HepG2 (cell line): Measurements from ENCODE around the gene PEX14. TPM values are rescaled to one million over a fixed set of nuclear protein-coding genes. Genes with fewer than 3 reads are reported as not detected.

Experiments
- ASH2L ChIP-seq: fragments of 300-600, 200-600 bp; sonication (generic); IDR thresholded peaks from 2 replicates; pipeline ENCODE4 v1.7.0; 2017; ENCODE audit warnings: low read depth, mild to moderate bottlenecking, moderate library complexity, mixed read lengths, low read length; ENCODE audit not compliant: insufficient read length
- DRAP1 ChIP-seq: IDR thresholded peaks from 2 replicates; pipeline ENCODE4 v1.6.1; 2016; ENCODE audit warnings: missing genetic modification reagents, missing compliant biosample characterization
- ELK4 ChIP-seq: sonication (generic); formaldehyde crosslinking; IDR thresholded peaks from 2 replicates; pipeline ENCODE4 v1.9.0; 2021; ENCODE audit warnings: missing genetic modification reagents, borderline replicate concordance
- GLMP ChIP-seq: sonication (generic); formaldehyde crosslinking; IDR thresholded peaks from 2 replicates; pipeline ENCODE4 v1.9.0; 2021; ENCODE audit warnings: missing genetic modification reagents, mild to moderate bottlenecking, borderline replicate concordance
- HIVEP1 ChIP-seq: sonication (generic); formaldehyde crosslinking; IDR thresholded peaks from 2 replicates; pipeline ENCODE4 v1.4.0; 2020; ENCODE audit warnings: mild to moderate bottlenecking, missing genetic modification reagents
- NKX3-1 ChIP-seq: sonication (generic); formaldehyde crosslinking; IDR thresholded peaks from 2 replicates; pipeline ENCODE4 v1.5.0; 2020; ENCODE audit warnings: missing genetic modification reagents
- SIX4 ChIP-seq: sonication (generic); formaldehyde crosslinking; IDR thresholded peaks from 2 replicates; pipeline ENCODE4 v1.4.0; 2020; ENCODE audit warnings: missing genetic modification reagents
- TBL1XR1 ChIP-seq: fragments of 150-350 bp; IDR thresholded peaks from 2 replicates; pipeline ENCODE4 v1.6.1; 2014; ENCODE audit warnings: borderline replicate concordance, low read length; ENCODE audit not compliant: partially characterized antibody
- TFDP1 ChIP-seq: IDR thresholded peaks from 2 replicates; pipeline ENCODE4 v1.6.1; 2016; ENCODE audit warnings: missing compliant biosample characterization, missing genetic modification reagents, borderline replicate concordance
- YEATS2 ChIP-seq: sonication (generic); formaldehyde crosslinking; IDR thresholded peaks from 2 replicates; pipeline ENCODE4 v1.4.0; 2020; ENCODE audit warnings: missing genetic modification reagents, borderline replicate concordance
- ZBED4 ChIP-seq: sonication (generic); formaldehyde crosslinking; IDR thresholded peaks from 2 replicates; pipeline ENCODE4 v1.4.0; 2020; ENCODE audit warnings: missing genetic modification reagents, borderline replicate concordance
- ZBTB7B ChIP-seq: sonication (generic); formaldehyde crosslinking; IDR thresholded peaks from 2 replicates; pipeline ENCODE4 v1.4.0; 2020; ENCODE audit warnings: missing genetic modification reagents
- ZNF275 ChIP-seq: sonication (generic); formaldehyde crosslinking; IDR thresholded peaks from 2 replicates; pipeline ENCODE4 v1.8.0; 2022; ENCODE audit warnings: missing genetic modification reagents, mild to moderate bottlenecking, inconsistent platforms, borderline replicate concordance
- ZNF333 ChIP-seq: sonication (generic); formaldehyde crosslinking; IDR thresholded peaks from 2 replicates; pipeline ENCODE4 v1.4.0; 2020; ENCODE audit warnings: mild to moderate bottlenecking, missing genetic modification reagents, borderline replicate concordance
- ZNF670 ChIP-seq: sonication (generic); formaldehyde crosslinking; IDR thresholded peaks from 2 replicates; pipeline ENCODE4 v1.8.0; 2022; ENCODE audit warnings: mild to moderate bottlenecking, missing genetic modification reagents, borderline replicate concordance
- ZNF749 ChIP-seq: sonication (generic); formaldehyde crosslinking; IDR thresholded peaks from 2 replicates; pipeline ENCODE4 v1.8.0; 2022; ENCODE audit warnings: mild to moderate bottlenecking, missing genetic modification reagents, moderate library complexity, borderline replicate concordance
- ZNF776 ChIP-seq: sonication (generic); formaldehyde crosslinking; IDR thresholded peaks from 2 replicates; pipeline ENCODE4 v1.4.0; 2020; ENCODE audit warnings: mild to moderate bottlenecking, missing genetic modification reagents
- ZNF841 ChIP-seq: sonication (generic); formaldehyde crosslinking; IDR thresholded peaks from 2 replicates; pipeline ENCODE4 v1.8.1; 2023; ENCODE audit warnings: missing genetic modification reagents, borderline replicate concordance
- polyA plus RNA-seq, 8 experiments: library from polyadenylated mRNA; depleted of rRNA in 3 of 8; stranded (reverse) in 7 of 8; unstranded in 1 of 8; fragments of >200 nt; fragmentation: Illumina TruSeq in 4 of 8; extraction: Trizol in 4 of 8; gene quantifications; 2 replicates each; pipeline versions ENCODE4 v1.2.1 to v1.2.3, GENCODE V29; 2011 to 2016; ENCODE audit warnings: low read depth in 4 of 8, missing spikeins in 1 of 8, mixed read lengths in 1 of 8; ENCODE audit not compliant: insufficient read depth in 1 of 8
- total RNA-seq, 5 experiments: library from RNA; depleted of rRNA; stranded (reverse); fragments of >200 nt; fragmentation: Illumina TruSeq; extraction: Trizol; gene quantifications; 2 replicates each; pipeline ENCODE4 v1.2.3, GENCODE V29; 2016; ENCODE audit warnings: low read depth in 1 of 5

Gene PEX14
- total and polyA plus RNA-seq, 2 of the 13 experiments (the other 11 are each of a cell fraction or from before 2014, with no cell fraction given): 6.5 to 9.9 TPM

- TF ChIP-seq ELK4: no peak
- no peak for TF ChIP-seq ZNF275 (CRISPR knock-in tag)
- TF ChIP-seq SIX4 (CRISPR knock-in tag): peak; percentile 78; the same call in 1 of the 2 replicates
- TF ChIP-seq ZNF670 (CRISPR knock-in tag): no peak; the same call in 1 of the 2 replicates
- peak; percentile 36; the same call in 1 of the 2 replicates for TF ChIP-seq ZNF749 (CRISPR knock-in tag)
- no peak for TF ChIP-seq ZNF841 (CRISPR knock-in tag)
- peak; percentile 87; the same call in 1 of the 2 replicates for TF ChIP-seq TFDP1 (CRISPR knock-in tag)
- no peak for TF ChIP-seq ZBED4 (CRISPR knock-in tag)
- peak; percentile 81; the same call in 1 of the 2 replicates for TF ChIP-seq ZNF333 (CRISPR knock-in tag)
- TF ChIP-seq GLMP (CRISPR knock-in tag): no peak
- TF ChIP-seq YEATS2: peak; percentile 96
- 0 out of 2 replicates have a peak, but pooled peaks have one; percentile 59 for TF ChIP-seq NKX3-1
- TF ChIP-seq TBL1XR1: peak; percentile 72
- TF ChIP-seq ZBTB7B (CRISPR knock-in tag): peak; percentile 98
- peak; percentile 76 for TF ChIP-seq DRAP1 (CRISPR knock-in tag)
- TF ChIP-seq ASH2L: peak; percentile 89
- peak; percentile 50; the same call in 1 of the 2 replicates for TF ChIP-seq ZNF776
- peak; percentile 65; the same call in 1 of the 2 replicates for TF ChIP-seq HIVEP1
Observed at GRCh38 chr1:10472220-10473144, 2.3 kb upstream of the PEX14 start, which contains the start of gene DFFA (continued).
